Measurements from ENCODE around the gene PTGR3.

Gene PTGR3

GRCh38 chr18:75253043-75253442 is 44.1 kb upstream of the PTGR3 start:
- DNase-seq (ENCODE audit: low read depth): no peak
- no peak for TF ChIP-seq CTCF (IDR thresholded peaks at IDR 0.05; ENCODE audit: low read depth, low read length)
- TF ChIP-seq MYC (IDR thresholded peaks at IDR 0.05; ENCODE audit: low read depth, low read length): no peak
- no peak for TF ChIP-seq POLR2A (IDR thresholded peaks at IDR 0.05; ENCODE audit: extremely low read depth, insufficient read length)
- TF ChIP-seq MAX (IDR thresholded peaks at IDR 0.05; ENCODE audit: low read depth, low read length): no peak
- H3K4me3 ChIP-seq (ENCODE audit: low read depth, low read length): no peak overlapping the region

- TF ChIP-seq POLR2A (IDR thresholded peaks at IDR 0.05; ENCODE audit: extremely low read depth, insufficient read length): no peak
- DNase-seq (ENCODE audit: low read depth): no peak
- H3K4me3 ChIP-seq (ENCODE audit: low read depth, low read length): no peak overlapping the region
These were observed 43.2 kb upstream of the PTGR3 start for GRCh38 chr18:75252136-75252535.

- TF ChIP-seq MYC (IDR thresholded peaks at IDR 0.05; ENCODE audit: low read depth, low read length): no peak
- no peak for DNase-seq (ENCODE audit: low read depth)
- H3K4me3 ChIP-seq (ENCODE audit: low read depth, low read length): no peak overlapping the region
These were observed 42.5 kb upstream of the PTGR3 start for GRCh38 chr18:75251466-75251865.

- no peak overlapping the region for H3K4me3 ChIP-seq (ENCODE audit: low read depth, low read length)
- no peak for DNase-seq (ENCODE audit: low read depth)
- TF ChIP-seq MAX (IDR thresholded peaks at IDR 0.05; ENCODE audit: low read depth, low read length): no peak
- TF ChIP-seq POLR2A (IDR thresholded peaks at IDR 0.05; ENCODE audit: extremely low read depth, insufficient read length): no peak
- TF ChIP-seq CTCF (IDR thresholded peaks at IDR 0.05; ENCODE audit: low read depth, low read length): no peak
- TF ChIP-seq MYC (IDR thresholded peaks at IDR 0.05; ENCODE audit: low read depth, low read length): no peak
These were observed 41.5 kb upstream of the PTGR3 start for GRCh38 chr18:75250471-75250821.

GRCh38 chr18:75249672-75250470 is 40.9 kb upstream of the PTGR3 start:
- H3K4me3 ChIP-seq (ENCODE audit: low read depth, low read length): no peak overlapping the region
- peak; percentile 56 for DNase-seq (ENCODE audit: low read depth)
- TF ChIP-seq MYC (IDR thresholded peaks at IDR 0.05; ENCODE audit: low read depth, low read length) (no peak), CTCF (IDR thresholded peaks at IDR 0.05; ENCODE audit: low read depth, low read length) (no peak), MAX (IDR thresholded peaks at IDR 0.05; ENCODE audit: low read depth, low read length) (no peak), POLR2A (IDR thresholded peaks at IDR 0.05; ENCODE audit: extremely low read depth, insufficient read length) (no peak)

- TF ChIP-seq MAX (IDR thresholded peaks at IDR 0.05; ENCODE audit: low read depth, low read length) (no peak), POLR2A (IDR thresholded peaks at IDR 0.05; ENCODE audit: extremely low read depth, insufficient read length) (no peak), CTCF (IDR thresholded peaks at IDR 0.05; ENCODE audit: low read depth, low read length) (no peak), MYC (IDR thresholded peaks at IDR 0.05; ENCODE audit: low read depth, low read length) (no peak)
- no peak overlapping the region for H3K4me3 ChIP-seq (ENCODE audit: low read depth, low read length)
These were observed 40.2 kb upstream of the PTGR3 start for GRCh38 chr18:75249175-75249518.

More at GRCh38 chr18:75249175-75249518, 40.2 kb upstream of the PTGR3 start:
- DNase-seq (ENCODE audit: low read depth): no peak
